HG03460 (cell line): Measurements from ENCODE around the gene PIK3R6.
"Not testable (repeated sequence)": the region's sequence is repeated elsewhere in the genome, so short reads cannot be mapped to it uniquely, and the experiment has no call there.

Experiments
- ATAC-seq: cut with Tn5 transposase; IDR thresholded peaks from one replicate; pipeline ENCODE4 v1.9.1; 2021; ENCODE audit not compliant: unreplicated experiment

The PIK3R6 gene

GRCh38 chr17:8894673-8895578, 27.5 kb upstream of the PIK3R6 start:
- ATAC-seq, result no peak

DNA sequence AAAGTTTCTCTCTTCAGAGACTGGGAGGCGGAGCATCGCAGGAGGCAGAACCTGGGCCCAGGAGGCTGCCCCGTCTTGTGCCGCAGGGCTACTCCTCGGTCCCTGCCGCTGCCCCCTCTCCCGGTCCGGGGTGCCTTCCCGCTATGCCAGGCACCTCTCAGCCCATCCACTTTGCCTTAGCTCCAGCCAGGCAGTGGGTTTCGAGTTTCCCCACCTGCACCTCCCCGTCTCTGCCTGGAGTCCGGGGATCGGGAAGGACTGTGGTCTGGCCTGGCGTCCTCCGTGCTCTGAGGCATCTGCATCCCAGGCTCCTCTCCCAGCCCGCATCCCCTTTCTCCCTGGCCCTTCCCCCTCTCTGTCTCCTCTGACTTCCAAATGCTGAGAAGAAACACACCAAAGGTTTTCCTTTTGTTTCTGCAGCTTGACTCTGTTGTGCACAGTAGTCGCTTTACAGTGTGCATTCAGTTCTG, 26.8 kb upstream of the PIK3R6 start:
- no peak for ATAC-seq

- ATAC-seq, result no peak
Measured at GRCh38 chr17:8893621-8894201, 26.2 kb upstream of the PIK3R6 start.

DNA sequence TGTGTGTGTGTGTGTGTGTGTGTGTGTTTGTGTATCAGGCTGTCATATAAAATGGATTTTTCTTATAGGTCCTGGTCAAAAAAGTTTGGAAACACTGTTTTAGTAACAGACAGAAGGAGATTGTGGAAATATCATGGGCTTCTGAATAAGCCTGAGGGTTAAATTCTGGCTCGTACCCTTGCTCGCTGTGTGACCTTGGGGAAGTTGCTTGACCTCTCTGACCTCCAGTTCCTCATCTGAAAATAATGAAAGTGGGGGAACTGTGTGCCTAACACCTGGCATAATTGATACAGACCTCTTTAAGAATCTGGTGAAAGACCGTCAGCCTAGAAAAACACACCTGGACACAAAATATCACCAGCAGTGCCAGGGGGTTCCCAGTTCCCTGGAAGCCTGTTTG, 25.6 kb upstream of the PIK3R6 start:
- ATAC-seq, result no peak

DNA sequence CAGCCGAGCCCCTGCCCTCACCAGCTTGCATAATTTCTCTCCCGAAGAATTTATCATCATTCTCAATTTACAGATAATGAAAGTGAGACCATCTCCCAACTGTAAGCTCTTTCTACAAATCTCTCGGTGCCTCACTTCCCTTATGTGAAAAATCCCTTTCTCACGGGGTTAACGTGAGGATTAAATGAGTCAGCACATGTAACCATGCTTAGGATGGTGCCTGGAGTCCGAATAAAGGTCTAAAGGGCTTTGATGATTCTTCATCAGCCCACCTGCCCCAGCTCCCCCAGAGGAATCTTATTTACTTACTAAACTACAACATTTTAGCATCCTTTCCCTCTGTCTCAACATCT, 24.8 kb upstream of the PIK3R6 start:
- no peak for ATAC-seq

DNA sequence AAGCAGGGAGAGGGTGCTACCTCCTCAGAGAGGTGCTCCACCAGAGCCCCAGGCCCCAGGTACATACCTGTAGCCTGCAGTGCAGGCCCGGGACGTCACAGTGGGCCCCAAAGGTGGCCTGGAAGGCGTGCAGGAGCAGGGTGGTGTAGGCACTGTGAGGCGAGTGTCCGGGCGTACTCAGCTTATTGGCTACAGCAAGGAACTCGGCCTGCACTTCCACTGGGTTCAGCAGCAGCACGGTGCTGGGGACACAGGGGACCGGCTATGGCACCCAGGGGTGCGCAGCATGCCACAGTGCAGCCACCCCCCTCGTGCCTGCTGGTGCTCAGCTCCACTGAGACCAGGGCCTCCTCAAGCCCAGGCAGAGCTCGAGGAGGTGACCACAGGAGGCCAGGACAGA, 23.2 kb upstream of the PIK3R6 start:
- ATAC-seq, result no peak

DNA sequence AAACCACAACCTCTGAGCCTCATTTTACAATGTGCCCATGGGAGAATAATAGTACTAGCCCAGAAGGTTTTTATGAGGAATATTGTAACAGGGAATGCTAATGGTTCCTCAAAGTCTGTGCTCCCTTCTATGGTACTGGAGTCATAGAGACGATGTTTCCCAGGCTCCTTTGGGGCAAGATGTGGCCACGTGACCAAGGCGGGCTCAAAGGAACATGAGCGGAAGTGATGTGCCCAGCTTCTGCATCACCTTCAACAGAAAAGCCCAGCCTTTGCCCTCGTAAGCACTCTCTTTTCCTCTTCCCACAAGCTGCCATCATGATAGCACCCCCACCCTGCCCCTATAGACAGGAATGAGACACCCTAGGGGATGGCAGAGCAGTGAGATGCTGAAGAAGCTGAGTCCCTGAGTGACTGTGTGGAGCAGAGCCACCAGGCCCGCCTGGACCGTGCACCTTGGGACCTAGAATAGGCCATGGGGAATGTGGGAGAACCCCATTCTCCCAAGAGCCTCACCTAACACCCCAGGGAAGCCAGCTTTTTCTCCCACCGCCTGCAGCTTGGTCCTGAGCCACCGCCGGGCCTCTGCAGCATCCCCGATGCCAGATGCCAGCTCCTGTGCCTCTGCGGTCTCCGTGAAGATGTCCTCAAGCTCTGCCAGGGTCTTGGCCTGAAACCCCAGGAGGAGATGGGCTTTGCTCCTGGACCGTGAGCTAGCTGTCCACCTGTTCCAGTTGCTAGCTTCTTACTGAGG, 22.2 kb upstream of the PIK3R6 start:
- ATAC-seq, result no peak

GRCh38 chr17:8888704-8889302, 21.3 kb upstream of the PIK3R6 start:
- no peak for ATAC-seq

- no peak for ATAC-seq
Measured at GRCh38 chr17:8887834-8888703, 20.6 kb upstream of the PIK3R6 start.

- no peak for ATAC-seq
Measured at GRCh38 chr17:8887301-8887700, 19.8 kb upstream of the PIK3R6 start.

- ATAC-seq, result no peak
Measured at GRCh38 chr17:8885967-8886684, 18.7 kb upstream of the PIK3R6 start.

- ATAC-seq, result not testable (repeated sequence)
Measured at GRCh38 chr17:8885163-8885966, 17.9 kb upstream of the PIK3R6 start.

GRCh38 chr17:8884336-8884990, 17.0 kb upstream of the PIK3R6 start:
- no peak for ATAC-seq

GRCh38 chr17:8883353-8883752, 15.9 kb upstream of the PIK3R6 start:
- no peak for ATAC-seq

GRCh38 chr17:8881606-8882005, 14.1 kb upstream of the PIK3R6 start:
- no peak for ATAC-seq

- ATAC-seq, result no peak
Measured at GRCh38 chr17:8880466-8880865, 13.0 kb upstream of the PIK3R6 start.

DNA sequence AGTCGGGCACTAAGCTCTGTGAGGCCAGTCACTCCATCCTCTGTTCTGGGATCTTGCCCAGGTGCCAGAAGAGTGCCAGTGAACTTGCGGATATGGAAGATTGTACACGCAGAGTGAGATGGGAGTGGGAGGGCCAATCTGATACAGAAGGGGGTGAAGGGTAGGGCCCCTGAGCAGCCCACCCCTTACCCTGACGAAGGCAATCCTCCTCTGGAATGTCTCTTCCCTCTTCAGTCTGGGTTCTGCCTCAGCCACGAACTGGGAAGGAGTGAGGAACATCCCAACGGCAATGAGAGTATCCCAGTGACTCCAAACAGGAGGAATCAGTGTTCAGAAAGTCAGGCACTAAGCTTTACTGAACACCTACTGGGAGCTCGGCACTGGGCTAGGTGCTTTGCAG, 11.9 kb upstream of the PIK3R6 start:
- ATAC-seq, result no peak

GRCh38 chr17:8877984-8878383, 10.5 kb upstream of the PIK3R6 start:
- ATAC-seq, result no peak
